H9 (cell line): ENCODE measurements around the gene TMEM163. TPM values are rescaled to one million over a fixed set of nuclear protein-coding genes. Genes with fewer than 3 reads are reported as not detected.

Experiments used
- DNase-seq: peaks from one replicate; pipeline ENCODE4 v3.0.0-alpha.2; 2017
- H2AFZ ChIP-seq: one replicate; pipeline ENCODE4 v1.6.1; 2013; ENCODE audit warnings: mild to moderate bottlenecking, low read length, control low read depth, moderate library complexity
- H2AK5ac ChIP-seq: 2 replicates; pipeline ENCODE4 v1.6.1; 2013; ENCODE audit warnings: low read length, control low read depth, mixed read lengths; ENCODE audit not compliant: insufficient read length
- H2BK120ac ChIP-seq: one replicate; pipeline ENCODE4 v1.6.1; 2013; ENCODE audit warnings: low read depth, mild to moderate bottlenecking, low read length, control low read depth, inconsistent platforms; ENCODE audit not compliant: poor library complexity, severe bottlenecking
- H2BK12ac ChIP-seq: 2 replicates; pipeline ENCODE4 v1.6.1; 2013; ENCODE audit warnings: low read length, control low read depth, mixed read lengths, low read depth; ENCODE audit not compliant: insufficient read length
- H2BK15ac ChIP-seq: 2 replicates; pipeline ENCODE4 v1.6.1; 2013; ENCODE audit warnings: low read depth, low read length, control low read depth
- H2BK20ac ChIP-seq: one replicate; pipeline ENCODE4 v1.6.1; 2013; ENCODE audit warnings: low read depth, mild to moderate bottlenecking, low read length, control low read depth, inconsistent platforms; ENCODE audit not compliant: poor library complexity, severe bottlenecking
- H2BK5ac ChIP-seq: 2 replicates; pipeline ENCODE4 v1.6.1; 2013; ENCODE audit warnings: low read length, control low read depth, mixed read lengths; ENCODE audit not compliant: insufficient read length
- H3K14ac ChIP-seq: 2 replicates; pipeline ENCODE4 v1.6.1; 2013; ENCODE audit warnings: low read length, control low read depth; ENCODE audit not compliant: insufficient read depth
- H3K18ac ChIP-seq: 2 replicates; pipeline ENCODE4 v1.6.1; 2013; ENCODE audit warnings: low read depth, mild to moderate bottlenecking, mixed read lengths, low read length, control low read depth; ENCODE audit not compliant: insufficient read length
- H3K23ac ChIP-seq: 2 replicates; pipeline ENCODE4 v1.6.1; 2013; ENCODE audit warnings: low read length, control low read depth, mixed read lengths, low read depth; ENCODE audit not compliant: insufficient read length
- H3K23me2 ChIP-seq: 2 replicates; pipeline ENCODE4 v1.6.1; 2013; ENCODE audit warnings: low read depth, mild to moderate bottlenecking, mixed read lengths, low read length, control low read depth; ENCODE audit not compliant: insufficient read length, poor library complexity, severe bottlenecking
- H3K27ac ChIP-seq: 2 replicates; pipeline ENCODE4 v1.5.1; 2013; ENCODE audit warnings: low read length, control low read depth, mixed read lengths, low read depth; ENCODE audit not compliant: insufficient read length
- H3K27me3 ChIP-seq: 2 replicates; pipeline ENCODE4 v1.6.1; 2013; ENCODE audit warnings: low read length, control low read depth, inconsistent platforms; ENCODE audit not compliant: insufficient read depth
- H3K4ac ChIP-seq: 2 replicates; pipeline ENCODE4 v1.6.1; 2013; ENCODE audit warnings: low read depth, mild to moderate bottlenecking, control low read depth, inconsistent platforms, low read length, moderate library complexity
- H3K4me1 ChIP-seq: 2 replicates; pipeline ENCODE4 v1.6.1; 2013; ENCODE audit warnings: low read length, control low read depth, inconsistent platforms; ENCODE audit not compliant: insufficient read depth
- H3K4me2 ChIP-seq: 2 replicates; pipeline ENCODE4 v1.6.1; 2013; ENCODE audit warnings: low read length, control low read depth, mixed read lengths; ENCODE audit not compliant: insufficient read length, insufficient read depth
- H3K56ac ChIP-seq: 2 replicates; pipeline ENCODE4 v1.6.1; 2013; ENCODE audit warnings: low read depth, mild to moderate bottlenecking, mixed read lengths, low read length, control low read depth; ENCODE audit not compliant: insufficient read length
- H3K79me1 ChIP-seq: 2 replicates; pipeline ENCODE4 v1.6.1; 2013; ENCODE audit warnings: low read depth, mild to moderate bottlenecking, moderate library complexity, low read length, control low read depth, inconsistent platforms; ENCODE audit not compliant: insufficient read depth, poor library complexity, severe bottlenecking
- H3K79me2 ChIP-seq: 2 replicates; pipeline ENCODE4 v1.6.1; 2013; ENCODE audit warnings: low read length, control low read depth, inconsistent platforms; ENCODE audit not compliant: insufficient read depth
- H3K9ac ChIP-seq: 2 replicates; pipeline ENCODE4 v1.6.1; 2013; ENCODE audit warnings: low read length, control low read depth, mixed read lengths; ENCODE audit not compliant: insufficient read length; ENCODE audit errors: extremely low read depth
- H3K9me3 ChIP-seq: one replicate; pipeline ENCODE4 v1.6.1; 2013; ENCODE audit warnings: low read depth, low read length, inconsistent platforms; ENCODE audit not compliant: control insufficient read depth
- H3T11ph ChIP-seq: one replicate; pipeline ENCODE4 v1.6.1; 2013; ENCODE audit warnings: mild to moderate bottlenecking, low read length, control low read depth, inconsistent platforms
- H4K20me1 ChIP-seq: one replicate; pipeline ENCODE4 v1.6.1; 2013; ENCODE audit not compliant: control insufficient read depth, insufficient read length, insufficient read depth
- H4K5ac ChIP-seq: 2 replicates; pipeline ENCODE4 v1.6.1; 2013; ENCODE audit warnings: low read depth, mild to moderate bottlenecking, mixed read lengths, low read length, control low read depth; ENCODE audit not compliant: insufficient read length
- H4K8ac ChIP-seq: replicated peaks from 2 replicates; pipeline ENCODE4 v1.6.1; 2013; ENCODE audit warnings: low read length, control low read depth, mixed read lengths, low read depth; ENCODE audit not compliant: insufficient read length
- H4K91ac ChIP-seq: 2 replicates; pipeline ENCODE4 v1.6.1; 2013; ENCODE audit warnings: low read depth, mild to moderate bottlenecking, moderate library complexity, mixed read lengths, low read length, control low read depth; ENCODE audit not compliant: insufficient read length
- H3K27ac Mint-ChIP-seq, 3 experiments: 2 replicates in 2 of 3; 3 replicates in 1 of 3; pipeline ENCODE4 v1.8.0; 2020 to 2021; ENCODE audit warnings: mixed read lengths in 3 of 3, mild to moderate bottlenecking in 1 of 3, moderate library complexity in 1 of 3
- H3K27me3 Mint-ChIP-seq: 2 replicates; pipeline ENCODE4 v1.8.0; 2021; ENCODE audit warnings: low read depth, mild to moderate bottlenecking, moderate library complexity, mixed read lengths
- H3K36me3 Mint-ChIP-seq, 3 experiments: 2 replicates in 2 of 3; 3 replicates in 1 of 3; pipeline ENCODE4 v1.8.0; 2020 to 2021; ENCODE audit warnings: low read depth in 3 of 3, mixed read lengths in 3 of 3; ENCODE audit not compliant: insufficient read depth in 1 of 3
- H3K4me1 Mint-ChIP-seq, 2 experiments: 2 replicates each; pipeline ENCODE4 v1.8.0; 2020; ENCODE audit warnings: mixed read lengths in 2 of 2
- H3K4me3 Mint-ChIP-seq, 2 experiments: 2 replicates in 1 of 2; 3 replicates in 1 of 2; pipeline ENCODE4 v1.8.0; 2020 to 2021; ENCODE audit warnings: mild to moderate bottlenecking in 2 of 2, mixed read lengths in 2 of 2, moderate library complexity in 1 of 2
- H3K9me3 Mint-ChIP-seq, 2 experiments: 2 replicates in 1 of 2; 3 replicates in 1 of 2; pipeline ENCODE4 v1.8.0; 2020; ENCODE audit warnings: mild to moderate bottlenecking in 2 of 2, mixed read lengths in 2 of 2, moderate library complexity in 1 of 2
- CTCF ChIP-seq: fragments of 200-600 bp; sonication (generic); conservative IDR thresholded peaks from 3 replicates; pipeline ENCODE4 v1.8.0; 2021; ENCODE audit warnings: antibody characterized with exemption, mild to moderate bottlenecking
- WGBS: extraction: QIAGEN DNeasy Blood & Tissue Kit; methylation state at CpG from one replicate; pipeline ENCODE4 v1.1.7; 2013; ENCODE audit warnings: missing lambda C conversion rate, low lambda C conversion rate, mixed read lengths; ENCODE audit not compliant: insufficient read length; ENCODE audit errors: extremely low coverage; 5-methylcytosine and 5-hydroxymethylcytosine counted together
- total RNA-seq: library from RNA; stranded (reverse); gene quantifications from 2 replicates; pipeline ENCODE4 v1.2.1, GENCODE V29; 2021

TMEM163 gene
- total RNA-seq, 1 experiment from 2014 or later: 0.39 TPM

DNA sequence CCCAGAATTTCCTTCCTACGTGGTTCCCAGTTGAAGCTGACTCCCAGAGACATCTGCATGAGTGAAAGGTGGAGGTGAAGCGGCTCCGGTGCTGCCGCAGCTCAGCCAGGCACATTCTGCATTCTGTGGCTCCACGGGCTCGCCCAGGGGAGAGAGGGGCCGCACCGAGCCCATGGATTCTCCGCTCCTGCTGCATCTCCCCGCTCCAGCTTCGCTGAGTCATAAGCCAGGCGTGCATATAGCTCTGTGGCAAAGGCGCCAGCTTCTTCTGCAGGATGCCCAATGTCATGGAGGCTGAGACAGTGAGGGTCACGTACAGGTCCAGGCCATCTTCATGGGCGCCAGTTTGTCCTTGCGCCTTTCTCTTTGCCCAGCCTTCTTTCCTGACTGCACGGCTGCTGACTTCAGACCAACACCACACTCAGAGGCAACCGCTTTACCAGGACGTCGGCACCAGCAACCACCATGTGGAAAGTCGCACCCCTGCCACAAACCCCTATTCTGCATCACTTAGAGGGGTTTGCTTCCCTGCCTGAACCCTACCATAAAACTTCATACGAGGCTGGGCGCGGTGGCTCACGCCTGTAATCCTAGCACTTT lies 249.2 kb downstream of the TMEM163 start:
- H4K5ac ChIP-seq: no peak overlapping the region
- no peaks in the 10 kb centered on the region for H3K27me3 ChIP-seq
- H4K20me1 ChIP-seq: no peaks in the 10 kb centered on the region
- H3K23me2 ChIP-seq: no peaks in the 10 kb centered on the region
- no peak overlapping the region for H2BK120ac ChIP-seq
- H3T11ph ChIP-seq: no peak overlapping the region
- no peak overlapping the region for H3K56ac ChIP-seq
- H4K91ac ChIP-seq: no peak overlapping the region
- no peak overlapping the region for H3K27ac Mint-ChIP-seq
- no peaks in the 10 kb centered on the region; a peak in 2 of 7 replicates for H3K36me3 Mint-ChIP-seq
- no peak overlapping the region for H3K4me3 Mint-ChIP-seq
- H2AFZ ChIP-seq: no peak overlapping the region
- DNase-seq: no peak
- no peaks in the 10 kb centered on the region for H3K79me2 ChIP-seq
- H3K4ac ChIP-seq: no peak overlapping the region
- no peak overlapping the region for H3K14ac ChIP-seq
- peaks cover 2 to 4% of the 10 kb centered on the region in 2 experiments; a peak in 1 of 4 replicates for H3K4me1 Mint-ChIP-seq
- H3K9me3 Mint-ChIP-seq: peaks cover 0 to 8% of the 10 kb centered on the region in 2 experiments; a peak in 1 of 5 replicates
- no peak overlapping the region for H2AK5ac ChIP-seq
- no peak overlapping the region for H2BK5ac ChIP-seq
- no peak overlapping the region for H3K23ac ChIP-seq
- no peak overlapping the region for H2BK12ac ChIP-seq
- no peaks in the 10 kb centered on the region for H3K79me1 ChIP-seq
- no peaks in the 10 kb centered on the region for H3K4me1 ChIP-seq
- H4K8ac ChIP-seq: no peak overlapping the region
- whole genome bisulfite sequencing: no CpG with 5 or more reads among the region's 25 CpGs
- no peak for TF ChIP-seq CTCF
- H3K4me2 ChIP-seq: no peak overlapping the region
- no peak overlapping the region for H3K9ac ChIP-seq
- no peak overlapping the region for H2BK15ac ChIP-seq
- no peaks in the 10 kb centered on the region for H3K9me3 ChIP-seq
- no peak overlapping the region for H3K27ac ChIP-seq
- H3K27me3 Mint-ChIP-seq: peaks cover 3% of the 10 kb centered on the region
- no peak overlapping the region for H2BK20ac ChIP-seq
- H3K18ac ChIP-seq: no peak overlapping the region
